Measurements from ENCODE around the gene SRCIN1. TPM values are rescaled to one million over a fixed set of nuclear protein-coding genes. Genes with fewer than 3 reads are reported as not detected.

SRCIN1 gene
- total and polyA plus RNA-seq, 4 donors: 0.05 to 5.3 (median 2.7) TPM

DNA sequence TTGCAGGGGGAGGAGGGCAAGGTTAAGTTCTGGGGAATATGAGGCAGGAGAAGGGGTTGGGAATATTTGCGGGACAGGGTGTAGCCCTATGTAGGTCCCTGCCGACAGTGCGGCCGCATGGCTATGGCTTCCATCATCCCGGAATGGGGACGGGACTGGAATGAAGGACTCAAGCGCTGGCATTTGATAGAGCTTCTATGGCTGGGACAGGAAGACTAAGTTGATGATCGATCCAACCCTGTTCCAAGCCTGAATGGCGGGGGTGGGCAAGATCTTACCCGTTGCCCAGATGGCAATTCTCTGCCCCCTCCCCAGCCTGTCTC is 47.1 kb downstream of the SRCIN1 start:
- Histone ChIP-seq H3K36me3 (ENCODE audit: control insufficient read depth in 4 of 4, insufficient read depth in 3 of 4, low read depth in 1 of 4, low read length in 3 of 4) (no peaks in the 10 kb centered on the region), H3K4me1 (ENCODE audit: control insufficient read depth in 4 of 4, insufficient read depth in 4 of 4, low read length in 3 of 4) (peaks cover 15 to 44% (median 35%) of the 10 kb centered on the region in 4 donors), H3K4me3 (ENCODE audit: low read depth in 1 of 3, low read length in 3 of 3) (peak overlapping the region in 2 of 3 donors; percentile 12 to 42), H3K9me3 (ENCODE audit: control insufficient read depth in 4 of 4, low read length in 3 of 4) (no peaks in the 10 kb centered on the region), H3K27me3 (ENCODE audit: control insufficient read depth in 4 of 4, insufficient read depth in 4 of 4, low read length in 3 of 4) (peaks cover 0 to 3% (median 0%) of the 10 kb centered on the region in 4 donors), H3K27ac (ENCODE audit: low read depth in 1 of 2, low read length in 2 of 2) (peak overlapping the region; percentile 92 to 93), H3K9ac (ENCODE audit: low read depth in 1 of 2, low read length in 2 of 2) (no peak overlapping the region)
- WGBS: 7% methylated on average over 10 of the region's 10 CpGs
- TF ChIP-seq REST (IDR thresholded peaks at IDR 0.05): no peak
- DNase-seq (ENCODE audit: low spot score): no peak

- TF ChIP-seq GABPA (IDR thresholded peaks at IDR 0.05 in 1 of 2, conservative IDR thresholded peaks at IDR 0.05 in 1 of 2) (peak in 1 of 2 donors; percentile 60), CTCF (IDR thresholded peaks at IDR 0.05; ENCODE audit: low read depth, low read length, missing input control) (peak; percentile 90), FOXA2 (IDR thresholded peaks at IDR 0.05) (peak; percentile 21), RAD21 (IDR thresholded peaks at IDR 0.05) (peak; percentile 84 to 87), TAF1 (conservative IDR thresholded peaks at IDR 0.05) (no peak), RXRA (IDR thresholded peaks at IDR 0.05) (peak; percentile 90 to 97), FOXA1 (IDR thresholded peaks at IDR 0.05) (no peak), ATF3 (IDR thresholded peaks at IDR 0.05) (no peak), SP1 (IDR thresholded peaks at IDR 0.05) (peak; percentile 90), HNF4G (IDR thresholded peaks at IDR 0.05) (peak; percentile 36), YY1 (IDR thresholded peaks at IDR 0.05) (peak; percentile 74), NR2F2 (IDR thresholded peaks at IDR 0.05) (peak; percentile 81), ZBTB33 (IDR thresholded peaks at IDR 0.05) (peak; percentile 79), EGR1 (IDR thresholded peaks at IDR 0.05; ENCODE audit: low read depth in 2 of 2) (peak in 1 of 2 donors; percentile 94), HNF4A (conservative IDR thresholded peaks at IDR 0.05) (peak; percentile 82 to 93), JUND (IDR thresholded peaks at IDR 0.05) (peak in 1 of 2 donors; percentile 75), REST (IDR thresholded peaks at IDR 0.05) (peak; percentile 79)
- TF ChIP-seq, protein P1, sequence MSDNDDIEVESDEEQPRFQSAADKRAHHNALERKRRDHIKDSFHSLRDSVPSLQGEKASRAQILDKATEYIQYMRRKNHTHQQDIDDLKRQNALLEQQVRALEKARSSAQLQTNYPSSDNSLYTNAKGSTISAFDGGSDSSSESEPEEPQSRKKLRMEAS (IDR thresholded peaks at IDR 0.05): peak; percentile 92
- H3K9me3 ChIP-seq (ENCODE audit: control insufficient read depth in 4 of 4, low read length in 3 of 4): no peaks in the 10 kb centered on the region
- peak overlapping the region in 1 of 2 donors; percentile 16 for H3K9ac ChIP-seq (ENCODE audit: low read depth in 1 of 2, low read length in 2 of 2)
- no peaks in the 10 kb centered on the region for H3K36me3 ChIP-seq (ENCODE audit: control insufficient read depth in 4 of 4, insufficient read depth in 3 of 4, low read depth in 1 of 4, low read length in 3 of 4)
- peaks cover 15 to 44% (median 35%) of the 10 kb centered on the region in 4 donors for H3K4me1 ChIP-seq (ENCODE audit: control insufficient read depth in 4 of 4, insufficient read depth in 4 of 4, low read length in 3 of 4)
- H3K27ac ChIP-seq (ENCODE audit: low read depth in 1 of 2, low read length in 2 of 2): peak overlapping the region; percentile 92 to 93
- H3K27me3 ChIP-seq (ENCODE audit: control insufficient read depth in 4 of 4, insufficient read depth in 4 of 4, low read length in 3 of 4): peaks cover 0 to 3% (median 0%) of the 10 kb centered on the region in 4 donors
- peak; percentile 84 for DNase-seq (ENCODE audit: low spot score)
- 1% methylated on average over 52 of the region's 52 CpGs for WGBS
- peak overlapping the region; percentile 12 to 42 (median 37) for H3K4me3 ChIP-seq (ENCODE audit: low read depth in 1 of 3, low read length in 3 of 3)
Observed at GRCh38 chr17:38557836-38558727, 47.7 kb downstream of the SRCIN1 start.
